Neural cell (in vitro differentiated cells): ENCODE results near the gene SPINK8. TPM values are rescaled to one million over a fixed set of nuclear protein-coding genes. Genes with fewer than 3 reads are reported as not detected.

Experiments used
- H2AFZ ChIP-seq: fragments of 200-600, 300-800 bp; sonication (generic), shearing (Covaris generic); 2 replicates; pipeline ENCODE4 v1.6.0; 2014; ENCODE audit warnings: low read depth, mild to moderate bottlenecking, antibody characterized with exemption, low read length, moderate library complexity
- H3F3A ChIP-seq: fragments of 200-600 bp; shearing (Covaris generic); 2 replicates; pipeline ENCODE4 v1.6.1; 2016; ENCODE audit warnings: mild to moderate bottlenecking, moderate library complexity, mixed read lengths, antibody characterized with exemption, low read length; ENCODE audit not compliant: insufficient read depth, poor library complexity, severe bottlenecking
- H3K27ac ChIP-seq: fragments of 200-600, 300-800 bp; sonication (generic), shearing (Covaris generic); 2 replicates; pipeline ENCODE4 v1.5.1; 2014; ENCODE audit warnings: mild to moderate bottlenecking, low read length, moderate library complexity
- H3K27me3 ChIP-seq: fragments of 300-800, 200-600 bp; sonication (generic), shearing (Covaris generic); 2 replicates; pipeline ENCODE4 v1.6.0; 2014; ENCODE audit warnings: mild to moderate bottlenecking, low read depth, low read length, moderate library complexity; ENCODE audit not compliant: insufficient read depth
- H3K36me3 ChIP-seq: fragments of 300-800, 200-600 bp; sonication (generic), shearing (Covaris generic); 2 replicates; pipeline ENCODE4 v1.5.1; 2014; ENCODE audit warnings: mild to moderate bottlenecking, antibody characterized with exemption, low read length, moderate library complexity; ENCODE audit not compliant: insufficient read depth
- H3K4me2 ChIP-seq: fragments of 300-800, 200-600 bp; sonication (generic), shearing (Covaris generic); 2 replicates; pipeline ENCODE4 v1.6.0; 2014; ENCODE audit warnings: mild to moderate bottlenecking, low read length
- H3K4me3 ChIP-seq: fragments of 300-800, 200-600 bp; sonication (generic), shearing (Covaris generic); 2 replicates; pipeline ENCODE4 v1.5.1; 2014; ENCODE audit warnings: mild to moderate bottlenecking, low read length, moderate library complexity
- H3K79me2 ChIP-seq: fragments of 200-600 bp; shearing (Covaris generic); replicated peaks from 2 replicates; pipeline ENCODE4 v1.6.0; 2014; ENCODE audit warnings: mild to moderate bottlenecking, low read length, moderate library complexity; ENCODE audit not compliant: insufficient read depth
- H3K9ac ChIP-seq: fragments of 300-800, 200-600 bp; sonication (generic), shearing (Covaris generic); 2 replicates; pipeline ENCODE4 v1.6.1; 2016; ENCODE audit warnings: mild to moderate bottlenecking, low read length, mixed read lengths
- H3K9me2 ChIP-seq: fragments of 200-600 bp; shearing (Covaris generic); 2 replicates; pipeline ENCODE4 v1.6.1; 2016; ENCODE audit warnings: mild to moderate bottlenecking, low read length, mixed read lengths; ENCODE audit not compliant: insufficient read depth
- H3K9me3 ChIP-seq: fragments of 200-600, 300-800 bp; sonication (generic), shearing (Covaris generic); 2 replicates; pipeline ENCODE4 v1.6.1; 2016; ENCODE audit warnings: mild to moderate bottlenecking, mixed run types, low read length, moderate library complexity, mixed read lengths
- H4K20me1 ChIP-seq: fragments of 200-600 bp; shearing (Covaris generic); 2 replicates; pipeline ENCODE4 v1.6.1; 2016; ENCODE audit warnings: mild to moderate bottlenecking, mixed run types; ENCODE audit not compliant: insufficient read depth
- EP300 ChIP-seq: fragments of 450-650 bp; conservative IDR thresholded peaks from 2 replicates; pipeline ENCODE4 v1.6.1; 2014; ENCODE audit warnings: antibody characterized with exemption, mild to moderate bottlenecking, moderate library complexity; ENCODE audit not compliant: poor library complexity, severe bottlenecking
- EZH2 ChIP-seq: fragments of 200-600, 300-800 bp; shearing (Covaris generic), sonication (generic); IDR thresholded peaks from 2 replicates; pipeline ENCODE4 v1.6.1; 2014; ENCODE audit warnings: antibody characterized with exemption, low read length, borderline replicate concordance, mild to moderate bottlenecking; ENCODE audit not compliant: insufficient read depth, poor library complexity, severe bottlenecking
- MXI1 ChIP-seq: fragments of 450-650 bp; conservative IDR thresholded peaks from 2 replicates; pipeline ENCODE4 v1.6.1; 2014; ENCODE audit warnings: antibody characterized with exemption, mild to moderate bottlenecking; ENCODE audit not compliant: poor library complexity, severe bottlenecking
- POLR2AphosphoS5 ChIP-seq: IDR thresholded peaks from 2 replicates; pipeline ENCODE4 v1.6.1; 2012
- RAD21 ChIP-seq: fragments of 450-650 bp; conservative IDR thresholded peaks from 2 replicates; pipeline ENCODE4 v1.6.1; 2014; ENCODE audit warnings: antibody characterized with exemption, mild to moderate bottlenecking, moderate library complexity
- SMC3 ChIP-seq: fragments of 450-650 bp; conservative IDR thresholded peaks from 2 replicates; pipeline ENCODE4 v1.6.1; 2014; ENCODE audit warnings: antibody characterized with exemption, mild to moderate bottlenecking, moderate library complexity; ENCODE audit not compliant: poor library complexity
- TAF1 ChIP-seq: IDR thresholded peaks from 2 replicates; pipeline ENCODE4 v1.6.1; 2012; ENCODE audit warnings: low read depth
- polyA plus RNA-seq: library from polyadenylated mRNA; depleted of rRNA; stranded (reverse); fragments of >200 nt; gene quantifications from 2 replicates; pipeline ENCODE4 v1.2.3, GENCODE V29; 2014
- TF ChIP-seq, protein P1 (sequence below): IDR thresholded peaks from 2 replicates; pipeline ENCODE4 v1.6.1; 2012; ENCODE audit warnings: borderline replicate concordance
- TF ChIP-seq, protein P2 (sequence below): fragments of 450-650 bp; IDR thresholded peaks from 2 replicates; pipeline ENCODE4 v1.5.1; 2014; ENCODE audit warnings: antibody characterized with exemption, mild to moderate bottlenecking, moderate library complexity; ENCODE audit not compliant: poor library complexity, severe bottlenecking

Gene SPINK8
- polyA plus RNA-seq, 1 donor from 2014 or later: not detected

DNA sequence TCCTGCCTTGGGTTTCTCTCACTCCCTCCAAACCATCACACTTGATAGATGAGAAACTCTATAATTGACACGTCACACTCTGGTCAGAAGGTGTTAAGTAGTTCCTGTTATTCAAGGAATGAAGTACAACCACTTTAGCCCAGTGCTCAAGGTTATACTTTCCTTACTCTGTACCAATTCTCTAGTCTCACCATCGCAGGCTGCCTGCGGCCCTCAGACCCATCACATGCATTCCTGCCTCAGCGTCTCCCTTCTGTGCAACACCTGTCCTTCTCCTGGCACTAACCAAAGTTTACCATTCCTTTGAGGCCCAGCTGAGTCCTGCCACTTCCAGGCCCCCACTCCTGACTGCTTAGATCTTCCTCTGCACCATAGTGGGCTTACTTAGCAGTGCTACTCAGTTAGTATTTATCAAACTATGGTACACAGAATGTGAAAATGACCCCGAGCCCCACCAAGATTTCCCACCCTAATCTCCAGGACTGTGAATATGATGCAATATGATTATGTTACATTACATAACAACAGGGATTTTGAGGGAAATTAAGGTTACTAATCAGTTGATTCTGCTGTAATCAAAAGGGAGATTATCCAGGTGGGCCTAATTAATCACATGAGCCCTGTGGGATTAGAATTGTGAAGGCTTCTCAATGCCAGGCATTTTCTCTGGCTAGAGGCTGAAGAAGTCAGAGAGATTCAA is 36.2 kb downstream of the SPINK8 start:
- no peaks in the 10 kb centered on the region for H3F3A ChIP-seq
- H3K27me3 ChIP-seq: no peaks in the 10 kb centered on the region
- H4K20me1 ChIP-seq: no peaks in the 10 kb centered on the region
- H3K36me3 ChIP-seq: peaks cover 14% of the 10 kb centered on the region
- no peak overlapping the region for H3K9ac ChIP-seq
- H3K4me3 ChIP-seq: no peak overlapping the region
- H3K79me2 ChIP-seq: peaks cover 12% of the 10 kb centered on the region
- no peak overlapping the region for H3K4me2 ChIP-seq
- TF ChIP-seq SMC3 (no peak), EZH2 (no peak), EP300 (no peak), POLR2AphosphoS5 (no peak), MXI1 (no peak), RAD21 (no peak), TAF1 (no peak)
- TF ChIP-seq, protein P1, sequence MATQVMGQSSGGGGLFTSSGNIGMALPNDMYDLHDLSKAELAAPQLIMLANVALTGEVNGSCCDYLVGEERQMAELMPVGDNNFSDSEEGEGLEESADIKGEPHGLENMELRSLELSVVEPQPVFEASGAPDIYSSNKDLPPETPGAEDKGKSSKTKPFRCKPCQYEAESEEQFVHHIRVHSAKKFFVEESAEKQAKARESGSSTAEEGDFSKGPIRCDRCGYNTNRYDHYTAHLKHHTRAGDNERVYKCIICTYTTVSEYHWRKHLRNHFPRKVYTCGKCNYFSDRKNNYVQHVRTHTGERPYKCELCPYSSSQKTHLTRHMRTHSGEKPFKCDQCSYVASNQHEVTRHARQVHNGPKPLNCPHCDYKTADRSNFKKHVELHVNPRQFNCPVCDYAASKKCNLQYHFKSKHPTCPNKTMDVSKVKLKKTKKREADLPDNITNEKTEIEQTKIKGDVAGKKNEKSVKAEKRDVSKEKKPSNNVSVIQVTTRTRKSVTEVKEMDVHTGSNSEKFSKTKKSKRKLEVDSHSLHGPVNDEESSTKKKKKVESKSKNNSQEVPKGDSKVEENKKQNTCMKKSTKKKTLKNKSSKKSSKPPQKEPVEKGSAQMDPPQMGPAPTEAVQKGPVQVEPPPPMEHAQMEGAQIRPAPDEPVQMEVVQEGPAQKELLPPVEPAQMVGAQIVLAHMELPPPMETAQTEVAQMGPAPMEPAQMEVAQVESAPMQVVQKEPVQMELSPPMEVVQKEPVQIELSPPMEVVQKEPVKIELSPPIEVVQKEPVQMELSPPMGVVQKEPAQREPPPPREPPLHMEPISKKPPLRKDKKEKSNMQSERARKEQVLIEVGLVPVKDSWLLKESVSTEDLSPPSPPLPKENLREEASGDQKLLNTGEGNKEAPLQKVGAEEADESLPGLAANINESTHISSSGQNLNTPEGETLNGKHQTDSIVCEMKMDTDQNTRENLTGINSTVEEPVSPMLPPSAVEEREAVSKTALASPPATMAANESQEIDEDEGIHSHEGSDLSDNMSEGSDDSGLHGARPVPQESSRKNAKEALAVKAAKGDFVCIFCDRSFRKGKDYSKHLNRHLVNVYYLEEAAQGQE: no peak
- TF ChIP-seq, protein P2, sequence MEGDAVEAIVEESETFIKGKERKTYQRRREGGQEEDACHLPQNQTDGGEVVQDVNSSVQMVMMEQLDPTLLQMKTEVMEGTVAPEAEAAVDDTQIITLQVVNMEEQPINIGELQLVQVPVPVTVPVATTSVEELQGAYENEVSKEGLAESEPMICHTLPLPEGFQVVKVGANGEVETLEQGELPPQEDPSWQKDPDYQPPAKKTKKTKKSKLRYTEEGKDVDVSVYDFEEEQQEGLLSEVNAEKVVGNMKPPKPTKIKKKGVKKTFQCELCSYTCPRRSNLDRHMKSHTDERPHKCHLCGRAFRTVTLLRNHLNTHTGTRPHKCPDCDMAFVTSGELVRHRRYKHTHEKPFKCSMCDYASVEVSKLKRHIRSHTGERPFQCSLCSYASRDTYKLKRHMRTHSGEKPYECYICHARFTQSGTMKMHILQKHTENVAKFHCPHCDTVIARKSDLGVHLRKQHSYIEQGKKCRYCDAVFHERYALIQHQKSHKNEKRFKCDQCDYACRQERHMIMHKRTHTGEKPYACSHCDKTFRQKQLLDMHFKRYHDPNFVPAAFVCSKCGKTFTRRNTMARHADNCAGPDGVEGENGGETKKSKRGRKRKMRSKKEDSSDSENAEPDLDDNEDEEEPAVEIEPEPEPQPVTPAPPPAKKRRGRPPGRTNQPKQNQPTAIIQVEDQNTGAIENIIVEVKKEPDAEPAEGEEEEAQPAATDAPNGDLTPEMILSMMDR: no peak
- H3K27ac ChIP-seq: no peak overlapping the region
- H2AFZ ChIP-seq: no peak overlapping the region
- no peaks in the 10 kb centered on the region for H3K9me3 ChIP-seq
- H3K9me2 ChIP-seq: no peaks in the 10 kb centered on the region

DNA sequence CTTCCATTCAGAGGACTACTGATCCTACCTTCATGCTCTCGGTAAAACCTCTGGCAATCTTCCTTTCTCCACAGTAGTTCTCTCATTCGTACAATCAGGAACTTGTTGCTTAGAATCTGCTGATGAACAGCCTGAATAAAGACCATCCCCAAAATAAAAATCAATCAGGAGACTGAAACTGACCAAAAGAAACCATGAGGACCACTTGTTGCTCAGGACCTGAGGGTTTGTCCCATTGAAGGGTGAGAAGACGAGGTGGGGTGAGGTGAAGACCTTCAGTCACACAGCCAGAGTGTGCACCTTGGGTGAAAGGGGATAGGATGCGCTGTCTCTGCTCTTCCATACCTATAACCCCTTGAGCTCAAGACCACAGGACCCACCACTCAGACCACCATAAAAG is 36.8 kb downstream of the SPINK8 start:
- Histone ChIP-seq H3K27me3 (no peaks in the 10 kb centered on the region), H3K36me3 (peaks cover 14% of the 10 kb centered on the region), H3K9me3 (no peaks in the 10 kb centered on the region), H3K79me2 (peaks cover 12% of the 10 kb centered on the region), H3K4me2 (no peak overlapping the region), H3K4me3 (no peak overlapping the region), H3K27ac (no peak overlapping the region), H4K20me1 (no peaks in the 10 kb centered on the region), H2AFZ (no peak overlapping the region), H3K9me2 (no peaks in the 10 kb centered on the region), H3F3A (no peaks in the 10 kb centered on the region), H3K9ac (no peak overlapping the region)
- TF ChIP-seq POLR2AphosphoS5 (no peak), RAD21 (no peak), SMC3 (no peak), EZH2 (no peak), TAF1 (no peak), EP300 (no peak), MXI1 (no peak)
- TF ChIP-seq, protein P1: no peak
- TF ChIP-seq, protein P2: no peak
